HG03196 (cell line): ENCODE results near the gene PPP4R1.

ENCODE experiments used
- ATAC-seq: cut with Tn5 transposase; IDR thresholded peaks from one replicate; pipeline ENCODE4 v1.9.1; 2021; ENCODE audit not compliant: unreplicated experiment

PPP4R1 gene

GRCh38 chr18:9550429-9550828, 63.9 kb downstream of the PPP4R1 start:
- ATAC-seq = no peak

DNA sequence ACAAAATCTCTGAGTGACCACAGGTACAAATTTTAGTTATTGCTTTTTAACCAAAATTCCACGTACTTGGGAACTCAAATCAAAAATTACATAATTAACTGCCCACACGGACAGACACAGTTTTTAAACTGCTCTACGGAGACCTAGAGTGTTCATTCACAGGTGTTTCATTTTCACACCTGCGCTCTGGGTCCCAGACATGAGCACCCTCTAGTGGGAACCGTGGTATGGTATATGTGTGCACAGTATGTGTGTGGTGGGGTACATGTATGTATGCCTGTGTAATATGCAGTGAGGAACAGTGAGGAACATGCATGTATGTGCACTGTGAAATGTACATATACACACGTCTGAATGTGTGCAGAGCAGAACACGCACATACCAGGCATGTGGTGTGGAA, 65.0 kb downstream of the PPP4R1 start:
- no peak for ATAC-seq

DNA sequence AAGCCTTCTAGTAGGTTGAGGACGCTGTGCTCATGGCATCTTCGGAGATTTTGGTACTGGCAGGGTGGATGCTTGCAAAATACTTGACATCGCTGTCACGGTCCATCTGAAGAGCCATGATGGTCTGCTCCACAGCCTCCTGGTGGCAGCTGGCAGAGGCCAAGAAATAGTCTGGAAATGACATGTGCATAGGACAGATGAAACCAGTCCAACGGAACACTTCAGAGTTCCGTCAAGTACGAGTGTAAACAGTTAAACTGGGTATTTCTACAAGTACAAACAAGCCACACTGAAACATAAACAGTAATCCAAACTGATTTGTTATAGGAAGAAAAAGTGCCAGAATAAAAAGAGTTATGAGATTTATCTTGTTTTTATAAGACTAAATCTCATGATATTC, 66.6 kb downstream of the PPP4R1 start:
- ATAC-seq = no peak

DNA sequence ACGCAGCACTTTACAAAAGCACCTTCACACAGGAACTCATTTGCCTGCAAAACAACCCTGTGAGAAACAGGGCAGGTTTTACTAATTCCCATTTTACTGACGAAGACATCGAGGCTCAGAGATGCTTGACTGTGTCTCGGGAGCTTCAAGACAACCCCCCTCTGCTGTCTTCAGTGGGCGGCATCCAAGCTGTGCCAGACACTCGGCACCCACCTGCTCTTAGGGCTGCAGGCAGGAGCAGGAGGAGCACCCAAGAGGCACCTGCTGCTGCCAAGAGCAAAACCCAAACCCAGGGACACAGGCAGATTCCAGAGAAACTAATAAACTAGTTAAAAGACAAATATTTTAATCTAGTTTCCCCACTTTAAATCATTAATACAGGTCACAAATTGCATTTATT, 67.9 kb downstream of the PPP4R1 start:
- ATAC-seq = no peak

DNA sequence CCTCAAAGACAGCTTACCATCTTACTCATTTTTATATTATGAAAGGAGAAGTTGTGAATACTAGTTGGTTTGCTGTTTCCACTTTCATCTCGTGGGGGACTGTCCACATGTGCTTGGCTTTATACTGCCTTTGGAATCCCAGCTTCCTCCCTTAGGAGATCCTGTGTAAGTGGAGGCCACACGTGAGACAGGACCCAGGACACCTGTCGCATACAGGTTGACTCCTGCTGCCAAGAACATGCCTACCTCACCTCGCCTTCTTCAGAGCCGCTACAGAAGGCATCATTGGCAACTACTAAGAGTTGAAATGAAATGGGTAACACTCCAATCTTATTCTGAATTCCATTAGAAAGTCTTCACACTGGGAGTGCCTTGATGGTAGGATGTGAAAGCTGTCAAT, 69.3 kb downstream of the PPP4R1 start:
- no peak for ATAC-seq

DNA sequence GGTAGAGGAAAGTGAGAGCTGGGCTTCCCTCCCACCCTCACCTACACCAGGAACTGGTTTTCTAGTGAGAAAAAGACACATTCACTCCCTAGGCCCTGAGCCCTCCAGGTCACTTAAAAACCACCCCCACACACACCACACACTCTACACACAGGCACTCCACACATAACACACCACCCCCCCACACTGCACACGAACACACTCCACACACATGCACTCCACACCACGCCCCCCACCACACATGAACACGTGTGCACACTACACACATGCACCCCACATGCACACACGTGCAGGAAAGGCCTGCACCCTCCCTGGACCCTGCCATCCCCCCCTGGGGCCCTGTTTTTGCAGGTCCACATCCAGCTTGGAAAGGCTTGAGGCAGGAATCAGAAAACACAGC, 71.4 kb downstream of the PPP4R1 start:
- no peak for ATAC-seq

DNA sequence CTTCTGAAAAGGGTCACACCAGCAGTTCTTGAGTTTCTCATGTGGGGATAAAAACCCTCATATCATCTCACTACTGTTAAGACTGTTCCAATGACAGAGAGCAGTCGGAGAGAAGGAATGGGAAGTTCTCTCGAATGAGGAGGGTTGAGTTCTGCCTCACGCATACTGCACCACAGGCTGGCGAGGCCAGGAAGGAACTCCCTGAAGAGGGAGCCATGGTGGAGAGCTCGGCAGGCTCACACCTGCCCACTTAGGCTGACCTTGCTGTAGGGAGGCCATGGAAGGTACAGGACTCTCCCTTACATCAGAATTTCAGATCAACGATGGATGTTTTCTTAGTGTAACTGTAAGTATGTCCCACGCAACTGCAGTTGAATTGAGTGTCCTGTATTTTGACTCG, 74.4 kb downstream of the PPP4R1 start:
- no peak for ATAC-seq

DNA sequence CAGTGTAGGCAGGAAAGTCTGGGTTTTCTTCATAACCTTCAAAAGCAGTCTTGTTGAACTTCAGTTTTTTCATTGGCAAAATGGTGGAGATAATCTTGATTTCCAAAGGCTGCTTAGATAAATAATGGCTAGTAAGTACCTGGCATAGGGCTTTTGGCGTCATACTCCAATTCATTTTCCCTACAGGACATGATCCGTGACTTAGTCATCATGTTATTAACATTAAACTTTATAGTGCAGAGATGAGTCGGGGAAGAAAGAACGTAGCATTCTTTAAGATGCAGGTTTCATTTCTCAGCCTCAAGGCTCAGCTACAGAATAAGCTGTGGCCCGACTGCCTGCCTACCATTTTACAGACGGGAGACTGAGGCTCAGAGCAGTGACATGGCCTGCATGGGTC, 75.1 kb downstream of the PPP4R1 start:
- no peak for ATAC-seq

DNA sequence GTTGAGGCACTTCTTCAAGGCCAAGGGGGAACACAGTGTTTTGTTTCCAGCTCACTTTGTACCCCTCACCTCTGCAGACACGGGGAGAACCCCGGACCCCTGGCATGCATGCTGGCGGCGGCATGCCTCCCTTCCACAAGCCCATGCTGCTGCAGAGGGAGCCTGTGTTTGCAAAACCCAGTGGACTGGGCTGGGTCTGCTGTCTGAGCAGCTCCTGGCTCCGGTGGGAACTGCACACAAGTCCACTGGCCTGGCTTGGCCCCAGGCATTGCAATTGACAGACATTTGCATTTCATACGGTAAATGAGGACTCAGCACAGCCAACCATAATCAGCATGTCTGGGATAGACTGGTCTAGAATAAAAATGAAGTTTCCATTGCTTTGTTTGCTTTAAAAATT, 76.7 kb downstream of the PPP4R1 start:
- ATAC-seq = no peak

GRCh38 chr18:9536354-9537152, 77.8 kb downstream of the PPP4R1 start:
- ATAC-seq = no peak

DNA sequence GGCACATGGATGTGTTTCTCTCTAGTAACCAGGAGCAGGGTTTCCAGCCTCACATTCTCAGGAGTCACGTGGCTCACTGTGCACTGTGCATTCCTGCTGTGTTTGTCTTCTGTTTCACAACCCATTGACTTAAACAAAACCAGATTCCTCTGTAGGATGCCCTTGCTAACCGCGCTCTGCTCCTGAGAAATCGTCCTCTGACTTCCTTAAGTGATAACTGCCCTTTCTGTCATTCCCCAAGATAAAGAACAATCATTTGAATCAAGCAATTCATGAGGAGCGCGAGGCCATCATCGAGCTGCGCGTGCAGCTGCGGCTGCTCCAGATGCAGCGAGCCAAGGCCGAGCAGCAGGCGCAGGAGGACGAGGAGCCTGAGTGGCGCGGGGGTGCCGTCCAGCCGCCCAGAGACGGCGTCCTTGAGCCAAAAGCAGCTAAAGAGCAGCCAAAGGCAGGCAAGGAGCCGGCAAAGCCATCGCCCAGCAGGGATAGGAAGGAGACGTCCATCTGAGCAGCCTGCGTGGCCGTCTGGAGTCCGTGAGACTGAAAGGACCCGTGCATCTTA, 78.8 kb downstream of the PPP4R1 start:
- no peak for ATAC-seq

- ATAC-seq = no peak
Observed at GRCh38 chr18:9534844-9535243, 79.5 kb downstream of the PPP4R1 start.

DNA sequence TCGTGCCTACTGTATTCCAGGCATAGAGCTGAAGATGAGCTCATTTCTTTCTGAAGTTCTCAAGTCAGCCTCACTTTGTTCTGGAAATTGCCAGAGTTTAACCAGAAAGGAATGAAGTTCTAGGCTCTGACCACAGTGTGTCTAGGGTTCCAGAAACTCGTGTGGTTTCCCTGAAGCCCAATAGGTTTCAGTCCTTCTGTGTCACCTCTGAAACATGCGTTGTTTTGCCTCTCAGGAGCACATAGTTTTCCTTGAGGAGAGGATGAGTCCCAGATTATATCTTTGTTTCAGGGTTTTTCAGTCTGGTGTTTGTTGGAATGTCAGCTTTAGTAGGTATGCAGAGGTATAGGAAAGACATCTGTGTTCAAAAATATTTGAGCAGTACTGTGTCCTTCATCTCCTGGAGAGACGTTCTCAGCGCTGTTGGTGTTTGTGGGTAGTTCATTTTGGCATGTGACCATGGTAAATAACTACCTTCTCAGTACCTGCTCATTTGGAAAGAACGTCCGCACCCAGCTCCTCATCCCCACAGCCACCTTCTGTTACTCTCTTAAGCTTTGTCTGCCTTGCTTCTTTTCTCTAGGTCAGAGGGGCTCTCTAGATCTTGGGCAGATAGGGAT, 82.5 kb downstream of the PPP4R1 start:
- no peak for ATAC-seq

DNA sequence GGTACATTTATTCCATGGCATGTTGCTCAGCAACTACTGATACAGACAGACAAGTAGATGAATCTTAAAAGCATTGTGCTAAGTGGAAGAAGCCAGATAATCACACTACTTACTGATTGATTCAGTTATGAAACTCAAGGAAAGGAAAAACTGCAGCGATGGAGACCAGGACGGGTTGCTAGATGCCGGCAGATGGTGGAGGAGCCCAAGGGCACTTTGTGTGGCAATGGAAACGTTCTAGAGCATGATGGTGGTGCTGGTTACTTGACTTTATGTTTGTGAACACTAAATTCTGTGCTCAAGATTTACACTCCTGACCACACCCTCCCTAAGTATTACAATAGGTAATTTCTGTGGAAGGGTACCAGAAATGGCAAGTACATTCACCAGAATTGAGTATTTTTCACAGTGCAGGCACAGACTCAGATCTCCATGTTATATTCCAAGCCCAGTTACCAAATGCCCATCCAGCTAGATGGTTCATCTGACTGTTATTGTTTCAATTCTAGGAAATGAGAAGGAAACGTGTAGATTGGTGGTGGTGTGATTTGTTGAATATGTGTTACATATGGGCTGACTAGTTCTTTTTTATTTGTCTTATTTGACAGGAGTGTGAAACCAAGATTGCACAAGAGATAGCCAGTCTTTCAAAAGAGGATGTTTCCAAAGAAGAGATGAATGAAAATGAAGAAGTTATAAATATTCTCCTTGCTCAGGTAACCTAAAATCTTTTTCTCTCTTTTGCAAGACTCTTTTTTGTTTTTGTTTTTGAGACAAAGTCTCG, 83.9 kb downstream of the PPP4R1 start:
- ATAC-seq = no peak

DNA sequence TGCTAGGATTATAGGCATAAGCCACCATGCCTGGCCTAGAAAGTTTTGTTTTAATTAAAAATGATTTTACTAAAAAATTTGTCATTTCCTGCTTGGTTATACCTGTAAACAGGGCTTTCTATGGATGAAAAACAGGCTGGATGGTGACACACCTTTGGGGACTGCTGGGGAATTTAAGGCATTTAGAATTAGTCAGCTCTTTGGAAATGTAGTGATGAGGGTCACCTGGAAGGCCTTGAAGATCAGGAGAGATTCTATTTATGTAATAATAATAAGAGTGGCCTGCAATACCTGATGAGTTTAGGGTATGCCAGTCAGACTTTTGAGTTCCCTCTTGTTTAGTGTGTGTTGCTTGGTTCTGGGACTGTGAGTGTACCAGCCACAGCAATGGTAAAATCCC, 87.9 kb downstream of the PPP4R1 start:
- ATAC-seq = no peak

DNA sequence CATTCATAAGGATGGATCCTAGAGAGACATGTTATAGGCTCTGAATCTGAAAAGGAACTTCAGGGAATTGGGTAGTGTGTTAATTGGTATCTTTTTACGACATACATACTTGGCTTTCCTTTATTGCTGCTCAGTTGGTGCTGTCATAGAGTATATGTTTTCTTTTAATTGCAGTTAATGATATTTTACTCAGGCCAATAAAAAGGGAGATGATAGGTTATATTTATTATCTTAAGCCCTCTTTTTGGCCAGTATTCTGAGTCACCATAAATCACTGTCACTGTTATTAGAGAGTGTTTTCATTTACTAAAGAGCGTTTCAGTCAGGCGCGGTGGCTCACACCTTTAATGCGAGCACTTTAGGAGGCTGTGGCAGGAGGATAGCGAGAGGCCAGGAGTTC, 91.4 kb downstream of the PPP4R1 start:
- ATAC-seq = no peak

DNA sequence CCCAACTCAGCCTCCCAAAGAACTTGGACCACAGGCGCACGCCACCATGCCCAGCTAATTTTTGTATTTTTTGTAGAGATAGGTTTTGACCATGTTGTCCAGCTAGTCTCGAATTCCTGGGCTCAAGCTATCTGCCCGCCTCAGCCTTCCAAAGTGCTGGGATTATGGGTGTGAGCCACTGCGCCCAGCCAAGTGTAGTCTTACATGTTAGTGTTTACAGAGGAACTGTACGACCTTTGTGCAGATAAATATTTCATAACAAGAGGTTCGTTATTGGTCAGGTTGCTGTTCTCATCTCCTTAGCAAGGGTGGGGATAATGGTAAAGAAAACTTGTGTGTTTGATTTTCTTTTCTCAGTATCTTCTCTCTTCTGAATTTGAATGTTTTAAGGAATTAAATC, 92.6 kb downstream of the PPP4R1 start:
- ATAC-seq = no peak

GRCh38 chr18:9520666-9521065, 93.7 kb downstream of the PPP4R1 start:
- no peak for ATAC-seq

- ATAC-seq = no peak
Observed at GRCh38 chr18:9519399-9519798, 95.0 kb downstream of the PPP4R1 start.

- ATAC-seq = no peak
Observed at GRCh38 chr18:9517869-9518268, 96.5 kb downstream of the PPP4R1 start.

GRCh38 chr18:9516437-9517064, 97.8 kb downstream of the PPP4R1 start:
- ATAC-seq = no peak
